G401 (cell line): ENCODE data around the gene HUNK. TPM values are rescaled to one million over a fixed set of nuclear protein-coding genes. Genes with fewer than 3 reads are reported as not detected.
"Not testable (repeated sequence)": the region's sequence is repeated elsewhere in the genome, so short reads cannot be mapped to it uniquely, and the experiment has no call there.

Experiments
- DNase-seq: peaks from one replicate; pipeline ENCODE4 v3.0.0-alpha.2; 2015; ENCODE audit warnings: low spot score
- in situ Hi-C: cut with HindIII; loops from 2 replicates; pipeline ENCODE4 v1.10.0; 2016; ENCODE audit warnings: low sequenced_read_pairs, mixed read lengths
- total RNA-seq: library from RNA; depleted of rRNA; stranded (reverse); fragments of >200 nt; shearing (Covaris generic); gene quantifications from 2 replicates; pipeline ENCODE4 v1.2.3, GENCODE V29; 2014; rRNA removed

Gene HUNK
- total RNA-seq, result 0.06 and 0.07 TPM in 2 replicates

DNA sequence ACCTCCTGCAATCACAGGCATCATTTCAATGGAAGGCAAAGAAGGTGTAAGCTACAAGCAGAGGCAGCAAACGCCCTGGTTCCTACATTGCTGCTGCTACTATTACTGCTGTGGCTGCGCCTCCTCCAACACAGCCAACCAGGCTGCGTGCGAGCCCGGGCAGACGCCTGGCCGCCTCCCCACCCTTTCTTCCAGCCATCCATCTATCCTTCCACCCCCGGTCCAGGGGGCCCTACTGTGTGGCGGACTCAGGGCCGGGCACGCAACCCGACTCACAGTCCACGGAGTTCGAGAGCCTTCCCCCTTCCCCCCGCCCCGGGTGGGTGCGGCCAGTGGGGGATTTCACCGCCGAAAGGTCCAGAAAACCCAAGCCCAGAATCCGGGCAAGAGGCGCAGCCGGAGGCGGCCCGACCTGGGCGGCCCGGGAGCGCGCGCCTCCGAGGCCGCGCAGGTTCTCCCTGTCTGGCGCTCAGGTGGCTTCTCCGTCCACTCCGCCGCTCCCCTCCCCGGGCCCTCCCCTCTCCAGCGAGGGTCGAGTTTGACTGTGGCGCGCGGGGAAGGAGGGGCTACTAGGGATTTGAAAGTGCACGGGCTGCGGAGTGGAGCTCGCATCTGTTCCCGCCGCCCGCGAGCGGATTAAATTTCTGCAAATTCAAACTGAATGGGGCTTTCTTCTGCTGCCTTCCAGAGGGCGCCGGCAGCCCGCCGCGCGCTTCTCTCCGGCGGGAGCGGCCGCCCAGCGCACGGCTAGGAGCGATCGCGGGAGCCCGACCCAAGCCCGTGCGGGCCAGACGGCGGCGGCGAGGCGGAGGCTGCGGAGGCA lies at the start of gene HUNK:
Gene HUNK (plus strand): TSS at position 569 of the 823 bp plus-strand sequence. CDS start 655 bp downstream, outside the sequence.
- in situ Hi-C loops, result no loop called here

GRCh38 chr21:31829736-31830472 lies 42.9 kb upstream of the HUNK start:
- in situ Hi-C loops, result no loop called here

More for the DNA sequence above, at the start of gene HUNK:
- peak; percentile 23 for DNase-seq

GRCh38 chr21:31830701-31831100 lies 42.1 kb upstream of the HUNK start:
- no peak for DNase-seq
- in situ Hi-C loops, result no loop called here

More at GRCh38 chr21:31829736-31830472, 42.9 kb upstream of the HUNK start:
- no peak for DNase-seq

DNA sequence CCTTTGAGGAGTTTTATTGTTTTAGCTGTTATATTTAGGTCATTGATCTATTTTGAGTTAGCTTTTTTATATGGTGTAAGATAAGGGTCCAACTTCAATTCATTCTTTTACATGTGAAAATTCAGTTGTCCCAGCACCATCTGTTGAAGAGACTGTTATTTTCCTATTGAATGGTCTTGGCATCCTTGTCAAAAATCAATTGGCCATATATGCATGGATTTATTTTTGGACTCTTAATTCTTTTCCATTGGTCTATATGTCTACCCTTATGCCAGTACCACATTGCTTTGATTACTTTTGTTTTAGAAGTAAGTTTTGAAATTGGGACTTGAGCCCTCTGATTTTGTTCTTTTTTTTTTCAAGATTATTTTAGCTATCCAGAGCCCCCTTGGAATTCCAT lies 35.8 kb upstream of the HUNK start:
- in situ Hi-C loops, result no loop called here
- no peak for DNase-seq

GRCh38 chr21:31837618-31838390 lies 35.0 kb upstream of the HUNK start:
- no peak for DNase-seq
- in situ Hi-C loops, result no loop called here

- peak; percentile 14 for DNase-seq
- in situ Hi-C loops, result no loop called here
Measured at GRCh38 chr21:31838586-31839355, 34.0 kb upstream of the HUNK start.

DNA sequence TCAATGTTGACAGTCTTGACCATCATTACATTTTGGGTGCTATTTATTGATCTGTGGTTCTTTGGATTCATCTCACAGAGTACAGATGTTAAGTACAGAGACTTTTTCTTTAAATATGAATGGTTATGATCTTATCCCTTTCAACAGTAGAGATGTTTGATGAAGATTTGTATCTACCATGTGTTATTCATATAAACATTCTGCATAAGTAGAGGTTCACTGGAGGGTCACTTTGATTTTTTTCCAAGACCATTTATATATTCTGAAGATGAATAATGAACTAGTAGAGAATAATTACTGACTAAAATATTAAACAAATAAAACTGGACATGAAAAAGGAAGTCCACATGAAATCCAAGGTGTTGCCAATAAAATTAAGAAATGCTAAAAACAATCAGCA lies 28.6 kb upstream of the HUNK start:
- in situ Hi-C loops, result no loop called here
- DNase-seq, result no peak

DNA sequence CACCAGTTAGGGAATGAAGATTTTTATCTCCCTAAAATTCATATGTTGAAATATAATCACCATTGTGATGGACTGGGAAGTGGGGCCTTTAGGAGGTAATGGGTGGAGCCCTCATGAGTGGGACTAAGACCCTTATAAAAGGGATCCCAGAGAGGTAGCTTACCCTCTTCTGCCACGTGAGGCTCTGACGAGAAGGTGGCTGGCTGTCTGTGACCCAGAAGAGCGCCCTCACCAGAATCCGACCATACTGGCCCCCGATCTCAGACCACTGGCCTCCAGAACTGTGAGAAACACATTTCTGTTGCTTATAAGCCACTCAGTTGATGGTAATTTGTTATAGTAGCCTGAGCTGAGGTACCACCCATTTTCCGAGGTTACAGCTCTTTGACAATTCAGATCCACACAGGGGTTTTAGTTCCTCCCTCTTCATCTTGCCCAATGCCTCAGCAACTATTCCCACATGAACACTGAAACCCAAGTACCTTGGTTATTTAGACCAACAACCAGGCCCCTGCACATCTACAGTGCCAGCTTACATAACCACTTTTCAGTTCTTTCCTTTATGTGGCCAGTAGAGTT lies 27.6 kb upstream of the HUNK start:
- no peak for DNase-seq
- in situ Hi-C loops, result no loop called here

DNA sequence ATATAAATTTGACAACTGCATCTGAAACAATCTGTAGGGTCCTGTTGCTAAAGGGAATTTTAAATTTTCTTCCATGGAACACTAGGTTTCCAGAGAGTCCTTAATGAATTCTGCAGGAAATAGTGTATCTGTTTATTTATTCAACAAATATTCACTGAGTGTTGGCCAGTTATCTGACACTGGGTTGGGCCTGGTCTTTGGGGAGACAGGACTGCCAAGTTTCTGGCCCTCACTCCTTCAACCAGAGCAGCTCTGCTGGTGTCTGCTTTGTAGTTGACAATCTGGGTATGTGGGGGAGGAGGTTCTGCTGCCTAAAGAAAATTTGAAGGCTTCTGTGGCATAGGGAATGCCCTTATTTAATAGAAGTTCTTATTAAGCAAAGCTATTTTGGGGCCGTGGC lies 26.1 kb upstream of the HUNK start:
- no peak for DNase-seq
- in situ Hi-C loops, result no loop called here

- in situ Hi-C loops, result no loop called here
- no peak for DNase-seq
Measured at GRCh38 chr21:31847761-31848160, 25.1 kb upstream of the HUNK start.

- DNase-seq, result no peak
- in situ Hi-C loops, result no loop called here
Measured at GRCh38 chr21:31848326-31848985, 24.4 kb upstream of the HUNK start.

- DNase-seq, result no peak
- in situ Hi-C loops, result no loop called here
Measured at GRCh38 chr21:31850886-31851285, 21.9 kb upstream of the HUNK start.

GRCh38 chr21:31855180-31855579 lies 17.6 kb upstream of the HUNK start:
- DNase-seq, result no peak
- in situ Hi-C loops, result no loop called here

DNA sequence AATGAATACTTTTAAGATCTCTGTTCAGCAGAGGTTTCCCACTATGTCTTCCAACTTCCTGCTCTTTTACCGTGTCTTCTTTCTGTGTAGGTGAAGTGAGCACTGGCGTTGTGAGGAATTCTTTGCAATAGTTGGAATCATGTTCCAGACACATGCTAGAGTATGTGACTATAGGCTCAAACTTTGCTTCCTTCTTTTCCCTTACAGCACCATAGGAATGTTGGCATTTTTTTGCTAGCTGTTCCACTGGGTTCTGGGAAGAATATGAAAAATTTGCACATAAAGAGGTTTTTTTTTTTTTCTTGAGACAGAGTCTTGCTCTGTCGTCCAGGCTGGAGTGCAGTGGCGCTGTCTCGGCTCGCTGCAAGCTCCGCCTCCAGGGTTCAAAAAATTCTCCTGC lies 15.7 kb upstream of the HUNK start:
- in situ Hi-C loops, result no loop called here
- no peak for DNase-seq

- DNase-seq, in situ Hi-C loops: not testable (repeated sequence)
Measured at GRCh38 chr21:31857631-31858030, 15.2 kb upstream of the HUNK start.

DNA sequence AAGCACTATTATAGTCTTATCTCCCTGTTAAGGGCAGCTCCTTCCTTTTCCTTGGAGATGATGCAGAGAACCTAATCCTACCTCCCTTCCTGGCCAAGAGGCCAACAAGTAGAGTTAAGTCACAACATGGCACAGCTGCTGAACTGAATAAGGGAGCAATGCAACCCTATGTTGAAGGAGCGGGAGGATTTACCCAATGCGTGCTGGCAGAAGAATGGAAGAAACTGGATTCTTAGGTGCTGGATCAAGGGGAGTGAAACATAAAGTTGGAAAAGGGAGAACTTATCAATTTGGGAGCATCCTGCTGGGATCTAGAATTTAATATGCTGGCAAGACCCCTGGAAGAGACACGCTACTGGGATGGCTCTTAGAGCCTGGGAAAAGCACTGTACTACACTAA lies 12.0 kb upstream of the HUNK start:
- in situ Hi-C loops, result no loop called here
- no peak for DNase-seq

- DNase-seq, result no peak
- in situ Hi-C loops, result no loop called here
Measured at GRCh38 chr21:31862078-31862477, 10.7 kb upstream of the HUNK start.

GRCh38 chr21:31865429-31865970 lies 7.3 kb upstream of the HUNK start:
- DNase-seq, result no peak
- in situ Hi-C loops, result no loop called here
